Duodenal mucosa (tissue), 2 donors: ENCODE results near the gene ACSS1.

Experiments used
- H3K27ac ChIP-seq: one replicate; pipeline ENCODE4 v1.7.0; 2013; ENCODE audit warnings: low read depth, low read length
- H3K27me3 ChIP-seq, 2 donors: one replicate each; pipeline ENCODE4 v1.7.0; 2013; ENCODE audit warnings: low read length in 2 of 2, control low read depth in 1 of 2; ENCODE audit not compliant: insufficient read depth in 2 of 2, control insufficient read depth in 1 of 2
- H3K36me3 ChIP-seq, 2 donors: one replicate each; pipeline ENCODE4 v1.7.0; 2013; ENCODE audit warnings: low read length in 2 of 2, control low read depth in 1 of 2; ENCODE audit not compliant: insufficient read depth in 2 of 2, control insufficient read depth in 1 of 2
- H3K4me1 ChIP-seq, 2 donors: one replicate each; pipeline ENCODE4 v1.7.0; 2013; ENCODE audit warnings: low read length in 2 of 2, control low read depth in 1 of 2; ENCODE audit not compliant: insufficient read depth in 2 of 2, control insufficient read depth in 1 of 2
- H3K4me3 ChIP-seq, 2 donors: one replicate each; pipeline ENCODE4 v1.7.0; 2013; ENCODE audit warnings: low read length in 2 of 2, low read depth in 1 of 2
- H3K9ac ChIP-seq, 2 donors: one replicate each; pipeline ENCODE4 v1.7.0; 2013; ENCODE audit warnings: low read length in 2 of 2, low read depth in 1 of 2
- H3K9me3 ChIP-seq, 2 donors: one replicate each; pipeline ENCODE4 v1.7.0; 2013; ENCODE audit warnings: low read length in 2 of 2, control low read depth in 1 of 2; ENCODE audit not compliant: control insufficient read depth in 1 of 2

The ACSS1 gene

DNA sequence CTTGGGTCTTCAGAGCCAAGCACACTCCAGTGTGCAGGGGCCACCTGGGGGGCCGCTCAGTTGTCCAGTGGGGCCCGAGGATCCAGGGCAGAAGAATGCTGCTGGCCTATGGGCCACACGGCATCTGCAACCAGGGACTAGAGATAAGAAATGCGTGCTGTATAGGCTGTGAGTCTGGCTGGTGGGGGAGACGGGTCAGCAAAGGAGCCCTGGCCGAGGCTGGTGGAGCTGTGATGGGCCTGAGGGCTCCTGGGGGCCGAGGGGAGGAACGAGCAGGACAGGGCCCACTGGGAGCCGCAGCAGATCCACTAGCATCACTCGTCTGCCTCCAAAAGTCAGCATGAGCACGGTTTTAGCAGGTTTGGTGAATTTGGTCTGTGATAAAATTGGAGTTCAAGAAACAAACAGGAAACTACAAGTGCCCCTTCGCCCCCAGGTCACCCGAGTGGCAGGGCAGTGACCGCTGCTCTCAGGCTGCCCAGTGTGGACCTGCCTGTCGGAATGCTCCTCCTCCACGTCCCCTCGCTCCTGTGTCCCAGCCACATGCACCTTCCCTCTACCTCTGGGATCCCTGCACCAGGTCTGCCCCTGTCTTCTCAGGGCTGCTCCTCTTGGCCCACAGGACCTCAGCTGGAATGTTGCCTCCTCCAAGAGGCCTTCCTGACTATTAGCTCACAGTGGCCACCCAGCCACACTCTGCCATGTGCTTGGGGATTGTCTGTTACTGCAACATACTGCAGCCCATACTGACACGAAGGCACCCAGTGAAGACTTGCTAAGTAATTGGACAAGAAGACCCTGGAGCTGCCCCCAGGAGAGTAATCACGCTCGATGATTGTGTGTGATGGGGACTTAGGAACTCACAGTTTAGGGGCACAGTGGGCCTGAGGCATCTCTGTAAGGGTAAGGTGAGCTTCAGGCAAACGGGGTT is 10.9 kb downstream of the ACSS1 start:
- H3K4me1 ChIP-seq = peaks cover 52 to 55% of the 10 kb centered on the region in 2 donors

GRCh38 chr20:25046181-25046641 is 11.7 kb downstream of the ACSS1 start:
- Histone ChIP-seq H3K27ac (no peak overlapping the region), H3K27me3 (no peaks in the 10 kb centered on the region)

More for the DNA sequence above, 10.9 kb downstream of the ACSS1 start:
- H3K27ac ChIP-seq = no peak overlapping the region
- no peaks in the 10 kb centered on the region for H3K9me3 ChIP-seq
- H3K27me3 ChIP-seq = no peaks in the 10 kb centered on the region
- peaks cover 27 to 40% of the 10 kb centered on the region in 2 donors for H3K36me3 ChIP-seq
- H3K4me3 ChIP-seq = no peak overlapping the region
- no peak overlapping the region for H3K9ac ChIP-seq

GRCh38 chr20:25045343-25045712 is 12.6 kb downstream of the ACSS1 start:
- Histone ChIP-seq H3K4me3 (no peak overlapping the region), H3K27me3 (no peaks in the 10 kb centered on the region), H3K27ac (no peak overlapping the region), H3K9ac (no peak overlapping the region), H3K4me1 (peaks cover 56% of the 10 kb centered on the region in 2 donors), H3K9me3 (no peaks in the 10 kb centered on the region), H3K36me3 (peaks cover 18 to 33% of the 10 kb centered on the region in 2 donors)

More at GRCh38 chr20:25046181-25046641, 11.7 kb downstream of the ACSS1 start:
- H3K4me1 ChIP-seq = peaks cover 54 to 56% of the 10 kb centered on the region in 2 donors
- H3K36me3 ChIP-seq = peaks cover 22 to 38% of the 10 kb centered on the region in 2 donors
- no peaks in the 10 kb centered on the region for H3K9me3 ChIP-seq
- no peak overlapping the region for H3K4me3 ChIP-seq
- no peak overlapping the region for H3K9ac ChIP-seq

- H3K9me3 ChIP-seq = no peaks in the 10 kb centered on the region
- H3K36me3 ChIP-seq = peaks cover 18 to 33% of the 10 kb centered on the region in 2 donors
- no peak overlapping the region for H3K4me3 ChIP-seq
- no peak overlapping the region for H3K27ac ChIP-seq
- H3K27me3 ChIP-seq = no peaks in the 10 kb centered on the region
- no peak overlapping the region for H3K9ac ChIP-seq
- H3K4me1 ChIP-seq = peaks cover 56 to 57% of the 10 kb centered on the region in 2 donors
Measured at GRCh38 chr20:25044660-25045342, 13.1 kb downstream of the ACSS1 start.

DNA sequence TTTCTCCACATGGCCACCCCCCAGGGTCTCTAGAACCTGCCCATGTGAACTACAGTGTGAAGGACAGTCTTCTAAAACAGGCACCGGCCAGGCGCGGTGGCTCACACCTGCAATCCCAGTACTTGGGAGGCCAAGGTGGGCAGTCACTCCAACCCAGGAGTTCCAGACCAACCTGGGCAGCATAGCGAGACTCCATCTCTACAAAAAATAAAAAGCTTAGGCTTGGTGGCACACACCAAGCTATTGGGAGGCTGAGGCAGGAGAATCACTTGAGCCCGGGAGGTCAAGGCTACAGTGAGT is 13.7 kb downstream of the ACSS1 start:
- H3K27ac ChIP-seq = no peak overlapping the region
- H3K4me3 ChIP-seq = no peak overlapping the region
- H3K9me3 ChIP-seq = no peaks in the 10 kb centered on the region
- no peaks in the 10 kb centered on the region for H3K27me3 ChIP-seq
- peaks cover 18 to 33% of the 10 kb centered on the region in 2 donors for H3K36me3 ChIP-seq
- peaks cover 59 to 63% of the 10 kb centered on the region in 2 donors for H3K4me1 ChIP-seq
- H3K9ac ChIP-seq = no peak overlapping the region

GRCh38 chr20:25043499-25044260 is 14.3 kb downstream of the ACSS1 start:
- no peaks in the 10 kb centered on the region for H3K27me3 ChIP-seq
- H3K4me1 ChIP-seq = peaks cover 60 to 68% of the 10 kb centered on the region in 2 donors
- no peak overlapping the region for H3K9ac ChIP-seq
- peak overlapping the region; percentile 46 for H3K27ac ChIP-seq
- H3K4me3 ChIP-seq = no peak overlapping the region
- H3K9me3 ChIP-seq = no peaks in the 10 kb centered on the region
- H3K36me3 ChIP-seq = peaks cover 18 to 33% of the 10 kb centered on the region in 2 donors

- Histone ChIP-seq H3K36me3 (peaks cover 17 to 26% of the 10 kb centered on the region in 2 donors), H3K9me3 (no peaks in the 10 kb centered on the region), H3K4me1 (peaks cover 63 to 69% of the 10 kb centered on the region in 2 donors), H3K4me3 (no peak overlapping the region), H3K27me3 (no peaks in the 10 kb centered on the region), H3K9ac (peak overlapping the region; percentile 16 to 35), H3K27ac (peak overlapping the region; percentile 46)
Measured at GRCh38 chr20:25042531-25043498, 15.1 kb downstream of the ACSS1 start.

- Histone ChIP-seq H3K9me3 (no peaks in the 10 kb centered on the region), H3K9ac (peak overlapping the region in 1 of 2 donors; percentile 16), H3K27ac (no peak overlapping the region), H3K36me3 (peaks cover 9 to 17% of the 10 kb centered on the region in 2 donors), H3K27me3 (no peaks in the 10 kb centered on the region), H3K4me3 (no peak overlapping the region), H3K4me1 (peaks cover 72 to 75% of the 10 kb centered on the region in 2 donors)
Measured at GRCh38 chr20:25041813-25042530, 16.0 kb downstream of the ACSS1 start.
